Stimulated activated CD8-positive, alpha-beta memory T cell treated with anti-CD3 and anti-CD28 coated beads, Interleukin-12 subunit alpha, Interleukin-12 subunit beta, amount 100 ng/mL, for 24 hours (primary cell): ENCODE results near the gene OLA1.

Experiments
- DNase-seq: peaks from one replicate; pipeline ENCODE4 v3.0.0-alpha.2; 2020; ENCODE audit errors: extremely low read depth

OLA1 gene

DNA sequence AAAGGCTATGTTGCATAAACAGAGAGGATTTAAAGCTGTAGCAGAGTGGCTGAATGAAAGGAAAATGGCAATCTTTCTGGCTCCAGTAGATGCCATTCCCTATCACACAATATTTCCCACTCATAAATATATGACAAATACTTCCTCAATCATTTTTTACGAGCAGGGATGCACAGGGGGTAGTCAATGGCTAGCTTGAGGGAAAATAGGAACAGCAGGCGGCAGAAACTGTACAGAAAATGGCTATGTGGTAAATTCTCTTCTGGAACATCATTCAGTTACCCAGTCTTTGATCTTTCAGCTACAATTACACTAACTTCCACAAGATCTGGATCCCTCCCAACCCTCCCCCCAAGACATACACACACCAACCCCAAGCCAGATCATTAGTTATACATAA lies 127.2 kb downstream of the OLA1 start:
- DNase-seq: no peak

DNA sequence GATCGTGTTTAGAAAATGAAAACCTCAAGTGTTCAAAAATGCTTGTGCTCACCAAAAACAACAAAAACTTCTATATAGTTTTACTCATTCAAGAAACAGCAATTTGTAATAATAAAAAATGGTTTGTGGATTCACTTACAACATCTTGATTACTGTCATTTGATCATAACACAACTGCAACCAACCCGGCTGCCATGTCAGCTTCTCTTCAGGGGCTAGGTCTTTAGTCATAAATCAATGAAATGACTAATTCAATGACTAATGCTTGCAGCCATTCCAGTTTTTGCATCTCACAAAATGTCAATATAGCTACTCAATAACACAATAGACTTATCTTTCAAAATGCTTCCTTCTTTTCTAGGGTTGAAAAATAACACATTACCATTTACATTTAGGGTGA lies 128.0 kb downstream of the OLA1 start:
- DNase-seq: no peak

GRCh38 chr2:174117951-174118930 lies 130.1 kb downstream of the OLA1 start:
- DNase-seq: no peak

DNA sequence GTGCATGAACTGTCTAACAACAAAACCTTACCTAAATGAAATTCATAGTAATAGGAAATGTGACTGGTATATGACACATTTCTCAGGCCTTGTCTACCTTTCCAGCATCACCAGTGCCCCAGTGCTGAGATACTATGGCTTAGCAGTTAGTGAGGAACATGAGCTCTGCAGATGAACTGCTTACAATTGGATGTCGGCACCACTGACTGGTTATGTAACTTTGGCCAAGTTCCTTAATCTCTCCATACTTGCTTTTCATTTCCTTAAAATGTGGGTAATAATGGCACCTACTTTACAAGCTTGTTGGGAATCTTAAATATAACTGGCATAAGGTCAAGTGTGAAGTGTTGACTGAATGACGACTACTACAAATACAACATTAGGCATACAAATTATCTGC lies 136.3 kb downstream of the OLA1 start:
- DNase-seq: no peak

GRCh38 chr2:174108579-174108978 lies 139.8 kb downstream of the OLA1 start:
- DNase-seq: no peak

- DNase-seq: no peak
Measured at GRCh38 chr2:174106736-174107135, 141.6 kb downstream of the OLA1 start.

DNA sequence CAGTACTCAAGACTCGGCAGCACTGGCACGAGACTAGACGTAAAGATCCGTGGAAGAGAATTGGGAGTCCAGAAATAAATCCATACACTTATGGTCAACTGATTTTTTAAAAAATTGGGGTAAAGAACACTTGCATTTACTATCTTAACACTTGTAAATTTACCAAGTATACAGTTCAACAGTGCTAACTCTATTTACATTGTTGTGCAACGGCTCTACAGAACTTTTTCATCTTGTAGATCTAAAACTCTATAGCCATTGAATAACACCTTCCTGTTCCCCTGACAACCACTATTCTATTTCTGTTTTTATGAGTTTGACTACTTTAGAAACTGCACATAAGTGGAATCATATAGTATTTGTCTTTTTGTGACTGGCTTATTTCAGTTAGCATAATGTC lies 153.8 kb downstream of the OLA1 start:
- DNase-seq: no peak

GRCh38 chr2:174090476-174090875 lies 157.9 kb downstream of the OLA1 start:
- DNase-seq: no peak

DNA sequence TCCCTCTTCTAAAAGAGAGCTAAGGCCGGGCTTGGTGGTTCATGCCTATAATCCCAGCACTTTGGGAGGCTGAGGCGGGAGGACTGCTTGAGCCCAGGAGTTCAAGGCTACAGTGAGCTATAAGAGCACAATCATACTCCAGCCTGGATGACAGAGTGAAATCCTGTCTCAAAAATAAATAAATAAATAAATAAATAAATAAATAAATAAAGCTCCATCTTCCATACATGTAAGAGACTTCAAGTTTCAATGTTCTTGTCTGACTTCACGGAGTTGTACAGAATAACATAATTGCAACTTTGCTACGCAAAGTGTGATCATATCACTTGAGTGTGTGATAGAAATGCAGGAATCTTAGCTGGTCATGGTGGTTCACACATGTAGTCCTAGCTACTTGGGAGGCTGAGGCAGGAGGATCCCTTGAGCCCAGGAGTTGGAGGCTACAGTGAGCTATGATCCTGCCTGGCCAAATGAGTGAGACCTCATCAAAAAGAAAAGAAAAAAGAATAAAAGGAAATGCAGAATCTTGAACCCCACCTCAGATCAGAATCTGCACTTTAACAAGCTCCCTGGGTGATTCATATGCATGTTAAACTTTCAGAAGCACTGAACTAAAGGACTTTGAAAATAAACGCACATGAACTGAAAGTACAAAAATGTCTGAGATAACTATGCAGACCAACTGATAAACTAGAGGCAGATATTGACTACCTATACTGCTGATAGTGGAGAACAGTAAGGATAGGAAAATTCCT lies 159.4 kb downstream of the OLA1 start:
- no peak for DNase-seq

GRCh38 chr2:174086708-174087107 lies 161.6 kb downstream of the OLA1 start:
- DNase-seq: no peak

GRCh38 chr2:174085781-174086180 lies 162.6 kb downstream of the OLA1 start:
- DNase-seq: no peak

- DNase-seq: no peak
Measured at GRCh38 chr2:174083843-174084458, 164.4 kb downstream of the OLA1 start.

DNA sequence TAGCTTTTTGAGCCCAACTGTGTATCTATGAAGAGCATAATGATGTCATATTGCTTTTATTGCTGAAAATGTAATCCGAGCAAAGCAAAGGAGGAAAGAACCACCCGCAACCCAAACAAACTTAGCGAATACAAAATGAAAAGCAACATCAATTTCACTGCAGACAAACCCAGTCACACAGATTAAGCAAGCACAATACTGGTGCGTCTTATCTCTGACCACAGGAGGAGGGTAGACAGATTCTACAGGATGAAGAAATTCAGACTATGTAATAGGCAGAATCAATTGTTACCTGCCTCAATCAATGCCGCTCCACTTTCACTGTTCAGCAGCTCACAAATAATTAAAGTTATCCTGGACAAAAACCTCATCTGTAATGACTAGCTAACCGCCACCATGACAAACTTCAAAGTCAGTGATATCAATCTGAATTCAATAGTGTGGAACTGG lies 167.6 kb downstream of the OLA1 start:
- DNase-seq: no peak

- DNase-seq: no peak
Measured at GRCh38 chr2:174078275-174078674, 170.1 kb downstream of the OLA1 start.

GRCh38 chr2:174076975-174077374 lies 171.4 kb downstream of the OLA1 start:
- no peak for DNase-seq

- DNase-seq: no peak
Measured at GRCh38 chr2:174076040-174076439, 172.3 kb downstream of the OLA1 start.

- no peak for DNase-seq
Measured at GRCh38 chr2:174074831-174075230, 173.5 kb downstream of the OLA1 start.

GRCh38 chr2:174072857-174073256 lies 175.5 kb downstream of the OLA1 start:
- DNase-seq: no peak

DNA sequence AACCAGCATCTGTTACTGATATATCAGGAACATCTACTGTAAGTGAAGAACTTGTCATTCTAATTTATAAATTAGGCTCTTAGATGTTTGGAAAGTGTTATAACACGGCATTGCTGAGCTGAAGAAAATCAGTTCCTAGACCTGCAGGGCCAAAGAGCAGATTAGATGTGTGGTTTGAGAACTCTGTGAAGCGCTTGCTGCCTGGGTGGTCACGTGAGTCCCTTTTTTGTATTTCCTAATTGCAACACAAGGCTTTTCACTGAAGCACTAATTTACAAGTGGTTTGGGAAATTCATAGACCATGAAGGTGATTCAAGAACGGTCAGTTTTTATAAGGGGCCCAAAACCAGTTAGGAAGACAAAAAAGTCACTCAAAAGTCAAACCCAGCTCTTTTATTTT lies 176.3 kb downstream of the OLA1 start:
- no peak for DNase-seq

GRCh38 chr2:174071321-174071720 lies 177.0 kb downstream of the OLA1 start:
- no peak for DNase-seq

- DNase-seq: no peak
Measured at GRCh38 chr2:174070281-174070680, 178.1 kb downstream of the OLA1 start.

- no peak for DNase-seq
Measured at GRCh38 chr2:174067815-174068214, 180.5 kb downstream of the OLA1 start.
